Ishikawa (cell line): ENCODE data around the gene GPR137C.

Experiments
- CEBPB ChIP-seq: IDR thresholded peaks from 2 replicates; pipeline ENCODE4 v1.6.1; 2012
- ZBTB7A ChIP-seq: IDR thresholded peaks from 2 replicates; pipeline ENCODE4 v1.6.1; 2012; ENCODE audit warnings: low read depth

DNA sequence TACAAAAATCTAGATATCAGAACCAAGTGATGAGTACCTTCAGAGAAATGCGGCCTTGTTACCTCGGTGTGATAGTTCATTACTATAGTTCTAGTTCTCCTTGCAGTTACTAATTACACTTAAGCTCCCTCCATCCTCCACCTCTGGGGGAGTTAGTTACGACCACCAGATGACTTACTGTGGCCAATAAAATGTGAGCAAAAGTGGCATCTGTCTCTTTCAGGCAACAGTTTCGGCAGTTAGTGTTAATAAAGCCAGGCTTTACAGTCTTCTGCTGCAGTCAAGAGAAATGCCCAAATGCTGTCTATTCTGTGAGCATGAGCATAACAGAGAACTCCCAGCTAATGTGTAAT lies 6.3 kb upstream of the GPR137C start:
- TF ChIP-seq CEBPB: no peak
- TF ChIP-seq ZBTB7A: no peak
